GM19452 (cell line): ENCODE results near the gene PBX2.
"Not testable (repeated sequence)": the region's sequence is repeated elsewhere in the genome, so short reads cannot be mapped to it uniquely, and the experiment has no call there.

Source experiments
- ATAC-seq: cut with Tn5 transposase; IDR thresholded peaks from one replicate; pipeline ENCODE4 v1.9.1; 2021; ENCODE audit not compliant: unreplicated experiment

PBX2 gene

GRCh38 chr6:32203426-32204267, 13.6 kb upstream of the PBX2 start:
- ATAC-seq: no peak

DNA sequence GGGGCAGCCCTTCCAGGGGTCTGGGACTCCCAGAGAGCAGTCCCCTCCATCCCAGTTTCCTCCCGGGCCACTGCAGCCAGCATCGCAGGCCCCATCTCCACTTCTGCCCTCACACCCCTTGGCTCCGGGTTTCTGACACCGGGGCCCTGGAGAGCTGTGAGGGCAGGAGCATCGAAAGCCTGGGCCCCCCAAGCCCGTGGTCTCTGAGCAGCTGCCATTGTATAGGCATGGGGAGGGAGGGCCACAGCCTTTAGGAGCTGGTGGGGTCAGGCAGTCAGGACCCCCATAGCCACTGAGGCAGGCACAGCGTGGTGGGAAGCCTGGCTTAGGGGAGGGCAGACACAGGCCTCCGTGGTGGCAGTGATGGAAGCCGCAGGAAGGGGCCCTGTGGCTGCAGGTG, 12.2 kb upstream of the PBX2 start:
- ATAC-seq: no peak

- ATAC-seq: no peak
Measured at GRCh38 chr6:32200711-32201475, 10.9 kb upstream of the PBX2 start.

GRCh38 chr6:32198866-32199265, 8.9 kb upstream of the PBX2 start:
- ATAC-seq: no peak

GRCh38 chr6:32198345-32198696, 8.3 kb upstream of the PBX2 start:
- no peak for ATAC-seq

- no peak for ATAC-seq
Measured at GRCh38 chr6:32196682-32197616, 6.9 kb upstream of the PBX2 start.

DNA sequence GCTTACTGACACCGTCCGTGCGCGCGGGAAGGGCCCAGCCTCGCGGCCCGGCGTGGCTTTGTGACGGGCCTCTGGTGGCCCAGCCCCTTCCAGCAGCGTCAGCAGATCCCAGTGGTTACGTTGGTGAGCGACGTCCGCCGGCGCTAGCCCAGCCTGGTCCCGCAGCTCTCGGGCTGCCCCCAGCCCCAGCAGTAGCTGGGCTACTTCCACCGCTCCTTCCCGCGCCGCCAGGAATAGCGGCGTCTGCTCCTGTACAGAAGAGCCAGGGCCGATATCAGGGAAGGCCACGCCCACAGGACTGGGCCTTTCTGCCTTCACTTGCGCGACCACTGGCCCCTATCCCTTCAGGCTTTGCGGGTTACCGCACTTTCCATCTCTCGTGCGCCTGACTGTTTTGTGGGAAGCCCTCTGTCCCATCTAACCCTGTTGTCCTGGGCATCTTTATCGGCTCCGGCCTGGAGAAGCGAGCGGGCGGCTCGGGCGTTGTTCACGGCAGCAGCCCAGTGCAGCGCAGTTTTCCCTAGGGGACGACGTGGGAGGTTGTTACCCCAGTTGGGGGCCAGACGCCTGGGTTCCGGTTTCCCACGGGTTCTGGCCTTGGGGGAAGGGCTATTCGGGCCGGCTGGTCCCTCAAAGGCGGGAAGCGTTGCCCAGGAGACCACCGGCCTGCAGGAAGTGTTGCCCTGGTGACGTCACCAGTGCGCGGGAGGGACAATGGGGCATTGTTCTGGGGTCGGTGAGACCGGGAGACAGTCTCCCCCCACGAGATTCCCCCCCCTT, 6.1 kb upstream of the PBX2 start:
- ATAC-seq: peak; percentile 77

DNA sequence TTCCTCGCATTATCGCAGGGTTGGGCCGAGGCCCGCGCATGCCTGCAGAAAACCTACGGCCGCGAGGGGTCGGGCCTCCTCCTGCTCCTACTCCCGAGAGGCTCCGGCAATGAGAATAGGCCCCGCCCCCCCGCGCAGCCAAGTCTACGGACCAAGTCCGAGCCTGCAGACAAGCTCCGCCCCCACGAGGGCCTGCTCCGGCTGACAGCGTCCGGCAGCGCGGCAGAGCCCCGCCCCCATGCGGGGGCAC, 5.6 kb upstream of the PBX2 start:
- peak; percentile 75 for ATAC-seq

- no peak for ATAC-seq
Measured at GRCh38 chr6:32194825-32195651, 5.0 kb upstream of the PBX2 start.

DNA sequence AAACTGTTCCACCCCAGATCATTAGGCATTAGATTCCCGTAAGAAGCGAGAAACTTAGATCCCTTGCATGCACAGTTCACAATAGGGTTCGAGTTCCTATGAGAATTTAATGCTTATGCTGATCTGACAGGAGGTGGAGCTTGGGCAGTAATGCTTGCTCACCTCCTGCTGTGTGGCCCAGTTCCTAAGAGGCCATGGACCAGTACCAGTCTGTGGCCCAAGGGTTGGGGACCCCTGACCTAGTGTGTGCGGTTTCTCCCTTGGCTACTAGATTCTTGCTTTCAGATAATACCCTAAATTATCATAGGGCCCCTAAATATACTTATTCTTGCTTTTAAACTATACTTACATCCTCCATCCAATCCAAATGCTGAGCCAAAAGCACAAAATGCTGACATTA, 4.4 kb upstream of the PBX2 start:
- ATAC-seq: no peak

DNA sequence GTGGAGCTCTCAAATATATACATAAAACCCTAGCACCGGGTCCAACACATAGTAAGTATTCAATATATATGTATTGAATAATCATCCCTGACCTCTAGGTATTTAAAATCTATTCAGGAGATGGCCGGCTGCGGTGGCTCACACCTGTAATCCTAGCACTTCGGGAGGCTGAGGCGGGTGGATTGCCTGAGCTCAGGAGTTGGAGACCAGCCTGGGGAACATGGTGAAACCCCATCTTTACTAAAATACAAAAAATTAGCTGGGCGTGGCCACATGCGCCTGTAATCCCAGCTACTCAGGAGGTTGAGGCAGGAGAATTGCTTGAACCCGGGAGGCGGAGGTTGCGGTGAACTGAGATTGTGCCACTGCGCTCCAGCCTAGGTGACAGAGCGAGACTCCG, 3.1 kb upstream of the PBX2 start:
- ATAC-seq: not testable (repeated sequence)

- no peak for ATAC-seq
Measured at GRCh38 chr6:32192608-32193039, 2.6 kb upstream of the PBX2 start, which contains the start of gene GPSM3. Gene GPSM3 (minus strand): TSS chr6:32192643. CDS start chr6:32192513, 130 bp downstream.

DNA sequence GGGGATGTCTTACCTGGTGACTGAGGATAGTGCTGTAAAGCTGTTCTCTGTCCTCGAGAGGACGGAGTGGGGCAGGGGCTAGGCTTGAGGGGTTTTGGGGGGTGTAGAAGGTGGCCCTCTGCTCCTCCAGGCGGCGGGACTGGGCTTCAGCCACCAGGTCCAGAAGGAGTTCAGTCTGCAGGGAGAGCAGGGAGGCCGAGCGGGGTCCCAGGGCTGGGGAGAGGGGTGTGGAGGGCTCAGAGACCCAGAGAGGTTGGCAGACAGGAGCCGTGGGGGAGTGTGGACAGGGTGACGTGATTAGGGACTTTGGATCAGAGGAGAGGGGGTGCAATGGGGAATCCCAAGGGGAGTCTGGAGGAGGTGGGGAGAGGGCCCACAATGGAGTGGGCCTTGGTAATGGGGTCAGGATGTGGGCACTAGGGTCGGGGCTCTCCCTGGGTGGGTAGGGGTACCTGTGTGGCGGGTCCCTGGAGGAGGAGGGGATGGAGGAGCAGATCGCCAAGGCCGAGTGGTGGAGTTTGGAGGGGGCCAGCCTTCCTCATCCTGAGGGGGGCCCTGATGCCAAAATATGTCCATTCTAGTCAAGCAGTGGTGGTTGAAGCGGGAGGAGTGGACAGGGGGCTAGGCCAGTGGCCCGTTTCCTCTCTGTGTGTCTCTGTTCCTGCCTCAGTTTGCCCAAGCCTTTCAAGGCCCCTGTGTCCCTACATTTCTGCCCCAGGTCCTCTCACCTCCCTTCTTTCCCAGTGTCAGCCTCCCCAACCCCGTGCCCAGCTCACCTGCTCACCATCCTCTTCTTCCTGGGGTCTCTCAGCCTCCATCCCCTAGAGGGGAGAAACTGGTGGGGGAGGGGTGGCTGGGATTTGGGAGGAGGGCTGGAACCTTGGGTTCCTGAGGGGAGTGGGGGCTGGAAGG, 1.9 kb upstream of the PBX2 start:
- no peak for ATAC-seq

GRCh38 chr6:32190911-32191677, 1.1 kb upstream of the PBX2 start:
- no peak for ATAC-seq

DNA sequence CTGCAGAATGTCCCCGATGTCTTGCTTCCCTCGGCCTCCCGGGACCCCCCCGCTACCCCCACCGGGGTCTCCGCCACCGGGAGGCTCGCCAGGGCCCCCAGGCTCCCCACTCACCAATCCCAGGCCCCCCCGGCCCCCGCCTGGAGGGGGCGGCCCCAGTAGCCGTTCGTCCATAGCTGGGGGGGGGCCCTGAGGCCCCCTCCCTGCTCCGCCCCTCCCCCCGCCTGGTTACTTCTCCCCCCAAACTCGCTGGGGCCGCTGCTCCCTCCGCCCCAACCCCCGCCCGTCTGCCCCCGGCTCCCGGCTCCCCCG, 304 bp downstream of the PBX2 start:
- no peak for ATAC-seq

DNA sequence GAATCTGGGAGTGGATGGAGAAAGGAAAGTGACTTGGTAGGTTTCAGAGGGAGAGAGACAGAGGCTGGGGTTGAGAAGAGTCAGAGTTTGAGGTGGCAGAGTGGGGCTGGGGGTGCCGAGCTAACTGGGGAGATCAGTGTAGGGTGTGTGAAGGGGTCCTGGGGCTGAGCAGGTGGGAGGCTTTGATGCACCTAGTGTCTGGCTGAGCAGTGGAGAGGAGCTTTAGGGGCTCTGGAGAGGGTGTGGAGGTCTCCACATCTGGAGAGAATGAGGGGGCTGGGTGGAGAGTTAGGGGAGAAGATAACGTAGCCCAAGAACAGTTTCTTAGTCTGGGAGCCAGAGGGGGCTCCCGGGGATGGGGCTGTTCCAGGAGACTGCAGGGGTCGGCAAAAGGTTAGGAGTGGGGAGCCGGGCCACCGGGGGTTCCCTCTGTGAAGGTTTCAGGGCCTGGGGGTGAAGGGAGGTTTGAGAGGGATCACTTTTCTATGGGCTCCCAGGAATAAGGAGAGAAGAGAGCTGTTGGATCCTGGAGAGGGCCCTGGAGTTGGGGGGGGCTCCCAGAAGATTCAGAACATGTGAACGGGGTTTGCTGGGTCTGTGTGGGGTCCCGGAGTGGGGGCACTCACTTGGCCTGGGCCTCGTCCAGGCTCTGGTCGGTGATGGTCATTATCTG, 797 bp downstream of the PBX2 start:
- no peak for ATAC-seq

GRCh38 chr6:32188381-32189068, 1.5 kb downstream of the PBX2 start:
- ATAC-seq: no peak
